ENCODE data around the gene TEX26. TPM values are rescaled to one million over a fixed set of nuclear protein-coding genes. Genes with fewer than 3 reads are reported as not detected.
"Not testable (repeated sequence)": the region's sequence is repeated elsewhere in the genome, so short reads cannot be mapped to it uniquely, and the experiment has no call there.

Gene TEX26
- total RNA-seq, 2 donors from 2014 or later: not detected

DNA sequence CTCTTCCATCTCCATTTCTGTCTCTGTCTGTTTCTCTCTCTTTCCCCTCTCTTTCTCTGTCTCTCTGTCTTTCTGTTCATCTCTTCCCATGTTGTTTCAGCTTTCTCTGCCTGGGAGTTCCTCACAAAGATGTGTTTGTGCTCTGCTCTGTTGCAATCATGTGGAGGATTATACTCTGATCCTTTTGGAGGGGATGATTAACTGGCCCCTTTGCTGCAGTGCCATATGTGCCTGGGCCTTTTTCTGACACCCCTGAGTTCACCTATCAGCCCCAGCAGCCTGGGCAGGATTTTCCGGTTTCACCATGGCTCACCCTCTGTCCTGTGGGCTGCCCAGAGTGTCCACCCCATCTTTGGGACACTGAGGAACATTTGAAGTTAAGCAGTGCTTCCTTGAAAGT is 9.0 kb upstream of the TEX26 start:
- Histone ChIP-seq H3K27me3 (no peaks in the 10 kb centered on the region), H3K4me3 (no peak overlapping the region), H3K27ac (no peak overlapping the region), H3K36me3 (peaks cover 9% of the 10 kb centered on the region), H3K9me3 (no peaks in the 10 kb centered on the region), H3K4me1 (no peaks in the 10 kb centered on the region)
- TF ChIP-seq, protein P1, sequence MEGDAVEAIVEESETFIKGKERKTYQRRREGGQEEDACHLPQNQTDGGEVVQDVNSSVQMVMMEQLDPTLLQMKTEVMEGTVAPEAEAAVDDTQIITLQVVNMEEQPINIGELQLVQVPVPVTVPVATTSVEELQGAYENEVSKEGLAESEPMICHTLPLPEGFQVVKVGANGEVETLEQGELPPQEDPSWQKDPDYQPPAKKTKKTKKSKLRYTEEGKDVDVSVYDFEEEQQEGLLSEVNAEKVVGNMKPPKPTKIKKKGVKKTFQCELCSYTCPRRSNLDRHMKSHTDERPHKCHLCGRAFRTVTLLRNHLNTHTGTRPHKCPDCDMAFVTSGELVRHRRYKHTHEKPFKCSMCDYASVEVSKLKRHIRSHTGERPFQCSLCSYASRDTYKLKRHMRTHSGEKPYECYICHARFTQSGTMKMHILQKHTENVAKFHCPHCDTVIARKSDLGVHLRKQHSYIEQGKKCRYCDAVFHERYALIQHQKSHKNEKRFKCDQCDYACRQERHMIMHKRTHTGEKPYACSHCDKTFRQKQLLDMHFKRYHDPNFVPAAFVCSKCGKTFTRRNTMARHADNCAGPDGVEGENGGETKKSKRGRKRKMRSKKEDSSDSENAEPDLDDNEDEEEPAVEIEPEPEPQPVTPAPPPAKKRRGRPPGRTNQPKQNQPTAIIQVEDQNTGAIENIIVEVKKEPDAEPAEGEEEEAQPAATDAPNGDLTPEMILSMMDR (IDR thresholded peaks at IDR 0.05): no peak
- DNase-seq (ENCODE audit: low spot score): no peak

GRCh38 chr13:30924721-30925120 is 7.7 kb upstream of the TEX26 start:
- no peaks in the 10 kb centered on the region for H3K9me3 ChIP-seq
- no peak overlapping the region for H3K27ac ChIP-seq
- H3K4me3 ChIP-seq: no peak overlapping the region
- TF ChIP-seq, protein P1 (IDR thresholded peaks at IDR 0.05): no peak
- no peak for DNase-seq (ENCODE audit: low spot score)
- H3K4me1 ChIP-seq: no peaks in the 10 kb centered on the region
- H3K27me3 ChIP-seq: no peaks in the 10 kb centered on the region
- H3K36me3 ChIP-seq: peaks cover 9% of the 10 kb centered on the region

DNA sequence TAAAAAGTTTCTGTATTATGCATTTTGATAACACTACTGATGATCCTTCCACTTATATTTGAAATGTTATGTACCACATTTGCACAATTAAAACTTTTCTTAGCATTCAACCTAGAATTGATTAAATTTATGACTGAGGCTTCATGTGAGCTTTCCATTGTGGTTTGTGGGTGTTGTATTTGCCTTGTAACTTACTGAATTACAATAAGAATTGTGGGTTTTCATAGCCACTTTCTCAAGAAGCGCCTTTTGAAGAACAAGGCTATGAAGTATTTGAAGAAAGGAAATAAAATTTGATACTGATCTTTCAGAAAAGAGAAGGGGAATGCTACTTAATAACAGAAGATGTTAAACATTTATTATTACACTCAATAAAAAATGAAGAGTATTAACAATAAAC is 7.0 kb upstream of the TEX26 start:
- Histone ChIP-seq H3K4me1 (no peaks in the 10 kb centered on the region), H3K4me3 (no peak overlapping the region), H3K27ac (no peak overlapping the region), H3K36me3 (peaks cover 9% of the 10 kb centered on the region), H3K9me3 (no peaks in the 10 kb centered on the region), H3K27me3 (no peaks in the 10 kb centered on the region)
- TF ChIP-seq, protein P1 (IDR thresholded peaks at IDR 0.05): no peak
- no peak for DNase-seq (ENCODE audit: low spot score)

- no peaks in the 10 kb centered on the region for H3K27me3 ChIP-seq
- no peak overlapping the region for H3K27ac ChIP-seq
- H3K4me3 ChIP-seq: no peak overlapping the region
- H3K36me3 ChIP-seq: peaks cover 9% of the 10 kb centered on the region
- no peaks in the 10 kb centered on the region for H3K9me3 ChIP-seq
- TF ChIP-seq, protein P1 (IDR thresholded peaks at IDR 0.05): no peak
- no peaks in the 10 kb centered on the region for H3K4me1 ChIP-seq
- DNase-seq (ENCODE audit: low spot score): no peak
These were observed 5.7 kb upstream of the TEX26 start for GRCh38 chr13:30926781-30927180.

DNA sequence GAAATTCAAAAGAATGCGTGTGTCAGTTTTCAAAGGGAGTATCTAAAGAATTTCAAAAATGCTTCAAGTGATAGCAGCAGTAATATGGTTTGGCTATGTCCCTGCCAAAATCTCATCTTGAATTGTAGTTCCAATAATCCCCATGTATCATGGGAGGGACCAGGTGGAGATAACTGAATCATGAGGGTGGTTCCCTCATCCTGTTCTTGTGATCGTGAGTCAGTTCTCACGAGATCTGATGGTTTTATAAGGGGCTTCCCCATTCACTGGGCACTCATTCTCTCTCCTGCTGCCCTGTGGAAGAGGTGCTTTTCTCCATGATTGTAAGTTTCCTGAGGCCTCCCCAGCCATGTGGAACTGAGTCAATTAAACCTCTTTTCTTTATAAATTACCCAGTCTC is 5.3 kb upstream of the TEX26 start:
- not testable (repeated sequence) for H3K27me3 ChIP-seq; DNase-seq (ENCODE audit: low spot score); H3K4me1 ChIP-seq; H3K4me3 ChIP-seq; H3K27ac ChIP-seq; H3K36me3 ChIP-seq; H3K9me3 ChIP-seq

DNA sequence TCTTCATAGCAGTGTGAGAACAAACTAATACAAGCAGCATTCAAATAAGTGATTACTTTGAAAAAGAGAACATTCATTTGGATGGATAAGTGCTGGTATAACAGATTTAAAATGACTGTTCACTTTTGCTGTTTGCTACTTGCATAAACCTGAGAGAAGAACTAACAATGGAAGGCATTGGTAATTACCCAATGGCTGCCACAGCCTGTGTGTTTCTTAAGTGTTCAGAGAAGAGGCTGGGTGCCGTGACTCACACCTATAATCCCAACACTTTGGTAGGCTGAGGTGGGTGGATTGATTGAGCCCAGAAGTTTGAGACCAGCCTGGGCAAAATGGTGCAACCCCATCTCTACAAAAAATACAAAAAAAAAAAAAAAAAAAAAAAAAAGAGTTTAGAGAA is 4.9 kb upstream of the TEX26 start:
- no peak overlapping the region for H3K4me3 ChIP-seq
- no peaks in the 10 kb centered on the region for H3K27me3 ChIP-seq
- no peak overlapping the region for H3K27ac ChIP-seq
- peaks cover 5% of the 10 kb centered on the region for H3K36me3 ChIP-seq
- peaks cover 0 to 4% of the 10 kb centered on the region in 2 donors for H3K4me1 ChIP-seq
- no peaks in the 10 kb centered on the region for H3K9me3 ChIP-seq
- DNase-seq (ENCODE audit: low spot score): no peak
- TF ChIP-seq, protein P1 (IDR thresholded peaks at IDR 0.05): no peak

Measured in right atrium auricular region (tissue), 2 donors.